Fibroblast of lung (primary cell): ENCODE measurements around the gene TBC1D5. TPM values are rescaled to one million over a fixed set of nuclear protein-coding genes. Genes with fewer than 3 reads are reported as not detected.

Source experiments
- DNase-seq, 2 donors: peaks; one replicate each; pipeline versions ENCODE4 v3.0.0 to v3.0.0-alpha.2; 2010; ENCODE audit warnings: low read depth in 2 of 2
- H2AFZ ChIP-seq: 2 replicates; pipeline ENCODE4 v1.5.1; 2012; ENCODE audit warnings: low read length, control low read depth, inconsistent platforms
- H3K27ac ChIP-seq: 2 replicates; pipeline ENCODE4 v1.5.1; 2011; ENCODE audit warnings: low read length, control low read depth; ENCODE audit not compliant: insufficient read depth
- H3K27me3 ChIP-seq: 2 replicates; pipeline ENCODE4 v1.5.1; 2011; ENCODE audit warnings: mild to moderate bottlenecking, low read length; ENCODE audit not compliant: control insufficient read depth, insufficient read depth
- H3K36me3 ChIP-seq: 2 replicates; pipeline ENCODE4 v1.5.1; 2011; ENCODE audit warnings: low read length; ENCODE audit not compliant: control insufficient read depth, insufficient read depth
- H3K4me1 ChIP-seq: 2 replicates; pipeline ENCODE4 v1.5.1; 2011; ENCODE audit warnings: low read length; ENCODE audit not compliant: control insufficient read depth, insufficient read depth; ENCODE audit errors: extremely low read depth
- H3K4me2 ChIP-seq: 2 replicates; pipeline ENCODE4 v1.5.1; 2011; ENCODE audit warnings: low read length, control low read depth; ENCODE audit not compliant: insufficient read depth; ENCODE audit errors: extremely low read depth
- H3K4me3 ChIP-seq, 4 experiments: fragments of 200-600 bp in 1 of 4; sonication (generic) in 1 of 4; replicated peaks in 1 of 4; 2 replicates each; pipeline ENCODE4 v1.5.1; 2011 to 2016; ENCODE audit warnings: low read length in 4 of 4, low read depth in 3 of 4, mild to moderate bottlenecking in 3 of 4, control low read depth in 2 of 4, inconsistent platforms in 1 of 4, mixed read lengths in 1 of 4; ENCODE audit not compliant: insufficient read depth in 1 of 4; ENCODE audit errors: control extremely low read depth in 1 of 4
- H3K79me2 ChIP-seq: 2 replicates; pipeline ENCODE4 v1.5.1; 2012; ENCODE audit warnings: mild to moderate bottlenecking, low read length, inconsistent platforms; ENCODE audit not compliant: control insufficient read depth, insufficient read depth
- H3K9ac ChIP-seq: 2 replicates; pipeline ENCODE4 v1.5.1; 2011; ENCODE audit warnings: mild to moderate bottlenecking, low read length, control low read depth; ENCODE audit not compliant: insufficient read depth
- H3K9me3 ChIP-seq: 2 replicates; pipeline ENCODE4 v1.5.1; 2012; ENCODE audit warnings: low read depth, low read length; ENCODE audit not compliant: control insufficient read depth, insufficient read depth
- H4K20me1 ChIP-seq: 2 replicates; pipeline ENCODE4 v1.5.1; 2011; ENCODE audit warnings: low read length; ENCODE audit not compliant: control insufficient read depth, insufficient read depth; ENCODE audit errors: extremely low read depth
- CTCF ChIP-seq, 2 donors: IDR thresholded peaks in 1 of 2; conservative IDR thresholded peaks in 1 of 2; 1 replicate in 1 of 2; 2 replicates in 1 of 2; pipeline ENCODE4 v1.5.1; 2011 to 2012; ENCODE audit warnings: low read length in 2 of 2, control low read depth in 1 of 2, inconsistent platforms in 1 of 2, low read depth in 1 of 2, mild to moderate bottlenecking in 1 of 2
- EZH2 ChIP-seq: IDR thresholded peaks from 2 replicates; pipeline ENCODE4 v1.5.1; 2012; ENCODE audit warnings: low read length, control low read depth, mild to moderate bottlenecking; ENCODE audit errors: missing control alignments
- polyA plus RNA-seq, 2 donors: library from polyadenylated mRNA; depleted of rRNA in 1 of 2; stranded (reverse) in 1 of 2; unstranded in 1 of 2; fragments of >200 nt; gene quantifications; 2 replicates each; pipeline ENCODE4 v1.2.1, GENCODE V29; 2011 to 2012; ENCODE audit warnings: missing spikeins in 1 of 2
- total RNA-seq: library from RNA; depleted of rRNA; stranded (reverse); fragments of >200 nt; gene quantifications from 2 replicates; pipeline ENCODE4 v1.2.1, GENCODE V29; 2014

TBC1D5 gene
- total and polyA plus RNA-seq, 2 donors (not counting 1 experiment from before 2014, with no cell fraction given): 43.6 to 129 TPM

GRCh38 chr3:17258823-17259436, 483.5 kb downstream of the TBC1D5 start:
- Histone ChIP-seq H3K9me3 (no peaks in the 10 kb centered on the region), H3K4me2 (no peak overlapping the region), H2AFZ (no peak overlapping the region), H3K4me1 (no peaks in the 10 kb centered on the region), H3K27ac (no peak overlapping the region), H4K20me1 (no peaks in the 10 kb centered on the region), H3K4me3 (no peak overlapping the region), H3K36me3 (no peaks in the 10 kb centered on the region), H3K79me2 (no peaks in the 10 kb centered on the region), H3K27me3 (no peaks in the 10 kb centered on the region), H3K9ac (no peak overlapping the region)
- DNase-seq: peak; percentile 19 to 55
- peak; percentile 47 to 70 for TF ChIP-seq CTCF (conservative IDR thresholded peaks at IDR 0.05 in 1 of 2, IDR thresholded peaks at IDR 0.05 in 1 of 2; ENCODE audit: low read depth in 1 of 2, low read length in 2 of 2)
- no peak for TF ChIP-seq EZH2

- Histone ChIP-seq H3K27ac (no peak overlapping the region), H3K27me3 (no peaks in the 10 kb centered on the region), H3K4me1 (no peaks in the 10 kb centered on the region), H2AFZ (no peak overlapping the region), H3K9me3 (no peaks in the 10 kb centered on the region), H4K20me1 (no peaks in the 10 kb centered on the region), H3K4me3 (no peak overlapping the region), H3K79me2 (no peaks in the 10 kb centered on the region), H3K36me3 (no peaks in the 10 kb centered on the region), H3K4me2 (no peak overlapping the region), H3K9ac (no peak overlapping the region)
- TF ChIP-seq EZH2 (no peak), CTCF (conservative IDR thresholded peaks at IDR 0.05 in 1 of 2, IDR thresholded peaks at IDR 0.05 in 1 of 2; ENCODE audit: low read depth in 1 of 2, low read length in 2 of 2) (no peak)
- no peak for DNase-seq
These were observed 485.2 kb downstream of the TBC1D5 start for GRCh38 chr3:17257269-17257668.

- no peaks in the 10 kb centered on the region for H3K4me1 ChIP-seq
- H3K27me3 ChIP-seq: no peaks in the 10 kb centered on the region
- H3K9me3 ChIP-seq: no peaks in the 10 kb centered on the region
- no peak overlapping the region for H3K9ac ChIP-seq
- H3K4me3 ChIP-seq: no peak overlapping the region
- H3K79me2 ChIP-seq: no peaks in the 10 kb centered on the region
- no peak overlapping the region for H2AFZ ChIP-seq
- H4K20me1 ChIP-seq: no peaks in the 10 kb centered on the region
- no peak for DNase-seq
- H3K4me2 ChIP-seq: no peak overlapping the region
- no peak overlapping the region for H3K27ac ChIP-seq
- H3K36me3 ChIP-seq: no peaks in the 10 kb centered on the region
- TF ChIP-seq CTCF (conservative IDR thresholded peaks at IDR 0.05 in 1 of 2, IDR thresholded peaks at IDR 0.05 in 1 of 2; ENCODE audit: low read depth in 1 of 2, low read length in 2 of 2) (no peak), EZH2 (no peak)
These were observed 498.8 kb downstream of the TBC1D5 start for GRCh38 chr3:17243621-17244020.
